Fibroblast of lung (primary cell): Measurements from ENCODE around the gene GNB3.

Experiments used
- CTCF ChIP-seq, 2 donors: IDR thresholded peaks in 1 of 2; conservative IDR thresholded peaks in 1 of 2; 1 replicate in 1 of 2; 2 replicates in 1 of 2; pipeline ENCODE4 v1.5.1; 2011 to 2012; ENCODE audit warnings: low read length in 2 of 2, control low read depth in 1 of 2, inconsistent platforms in 1 of 2, low read depth in 1 of 2, mild to moderate bottlenecking in 1 of 2
- EZH2 ChIP-seq: IDR thresholded peaks from 2 replicates; pipeline ENCODE4 v1.5.1; 2012; ENCODE audit warnings: low read length, control low read depth, mild to moderate bottlenecking; ENCODE audit errors: missing control alignments

- TF ChIP-seq EZH2 (no peak), CTCF (conservative IDR thresholded peaks at IDR 0.05 in 1 of 2, IDR thresholded peaks at IDR 0.05 in 1 of 2; ENCODE audit: low read depth in 1 of 2, low read length in 2 of 2) (no peak)
These were observed 19.4 kb downstream of the GNB3 start for GRCh38 chr12:6860116-6860515.
